Endometrial microvascular endothelial cells (primary cell): ENCODE measurements around the gene HHIPL1. TPM values are rescaled to one million over a fixed set of nuclear protein-coding genes. Genes with fewer than 3 reads are reported as not detected.

ENCODE experiments used
- in situ Hi-C: cut with HindIII; loops from 2 replicates; pipeline ENCODE4 v1.10.0; 2017; ENCODE audit warnings: low sequenced_read_pairs, low pct_unique_long_range_greater_than_20kb; ENCODE audit errors: inconsistent ontology term
- total RNA-seq: library from RNA; depleted of rRNA; stranded (reverse); fragments of >200 nt; gene quantifications from one replicate; pipeline ENCODE4 v1.2.3, GENCODE V29; 2015; ENCODE audit errors: inconsistent ontology term

The HHIPL1 gene
- total RNA-seq, 1 donor from 2014 or later: 6.8 TPM

GRCh38 chr14:99699085-99699760, 54.3 kb downstream of the HHIPL1 start:
- in situ Hi-C loops: no loop called here

GRCh38 chr14:99699861-99700260, 54.9 kb downstream of the HHIPL1 start:
- in situ Hi-C loops: no loop called here

- in situ Hi-C loops: no loop called here
Observed at GRCh38 chr14:99700379-99700778, 55.5 kb downstream of the HHIPL1 start.

- in situ Hi-C loops: no loop called here
Observed at GRCh38 chr14:99701260-99701659, 56.3 kb downstream of the HHIPL1 start.

GRCh38 chr14:99702115-99702514, 57.2 kb downstream of the HHIPL1 start:
- in situ Hi-C loops: no loop called here

- in situ Hi-C loops: no loop called here
Observed at GRCh38 chr14:99703381-99703780, 58.5 kb downstream of the HHIPL1 start.

- in situ Hi-C loops: no loop called here
Observed at GRCh38 chr14:99704037-99704436, 59.1 kb downstream of the HHIPL1 start.

- in situ Hi-C loops: no loop called here
Observed at GRCh38 chr14:99706107-99706900, 61.4 kb downstream of the HHIPL1 start.

GRCh38 chr14:99707420-99707819, 62.5 kb downstream of the HHIPL1 start:
- in situ Hi-C loops: no loop called here

GRCh38 chr14:99707921-99708320, 63.0 kb downstream of the HHIPL1 start:
- in situ Hi-C loops: no loop called here

- in situ Hi-C loops: no loop called here
Observed at GRCh38 chr14:99708449-99708848, 63.5 kb downstream of the HHIPL1 start.

GRCh38 chr14:99713972-99714371, 69.0 kb downstream of the HHIPL1 start:
- in situ Hi-C loops: no loop called here

- in situ Hi-C loops: no loop called here
Observed at GRCh38 chr14:99715266-99716000, 70.5 kb downstream of the HHIPL1 start.

GRCh38 chr14:99716091-99716849, 71.3 kb downstream of the HHIPL1 start:
- in situ Hi-C loops: no loop called here

GRCh38 chr14:99716850-99717681, 72.1 kb downstream of the HHIPL1 start:
- in situ Hi-C loops: no loop called here

- in situ Hi-C loops: no loop called here
Observed at GRCh38 chr14:99717682-99718013, 72.7 kb downstream of the HHIPL1 start.

- in situ Hi-C loops: no loop called here
Observed at GRCh38 chr14:99718031-99718810, 73.3 kb downstream of the HHIPL1 start.

GRCh38 chr14:99718811-99719192, 73.9 kb downstream of the HHIPL1 start:
- in situ Hi-C loops: no loop called here
